MM.1S (cell line): ENCODE measurements around the gene NUP188.

ENCODE experiments used
- DNase-seq: peaks from one replicate; pipeline ENCODE4 v3.0.0-alpha.2; 2015
- H2AFZ ChIP-seq: fragments of 300-600 bp; sonication (generic); 2 replicates; pipeline ENCODE4 v1.6.0; 2016; ENCODE audit warnings: antibody characterized with exemption, low read length
- H3F3A ChIP-seq: fragments of 300-600 bp; sonication (generic); 2 replicates; pipeline ENCODE4 v1.6.1; 2016; ENCODE audit warnings: mild to moderate bottlenecking, antibody characterized with exemption, low read length, moderate library complexity, mixed read lengths; ENCODE audit not compliant: insufficient read depth
- H3K27ac ChIP-seq: fragments of 300-600 bp; sonication (generic); 2 replicates; pipeline ENCODE4 v1.5.1; 2016; ENCODE audit warnings: mild to moderate bottlenecking, low read length
- H3K27me3 ChIP-seq: fragments of 300-600 bp; sonication (generic); replicated peaks from 2 replicates; pipeline ENCODE4 v1.6.0; 2016; ENCODE audit warnings: low read length; ENCODE audit not compliant: insufficient read depth
- H3K36me3 ChIP-seq: fragments of 300-600 bp; sonication (generic); replicated peaks from 2 replicates; pipeline ENCODE4 v1.6.1; 2016; ENCODE audit warnings: mild to moderate bottlenecking, low read length, mixed read lengths; ENCODE audit not compliant: insufficient read depth
- H3K4me1 ChIP-seq: fragments of 300-600 bp; sonication (generic); 2 replicates; pipeline ENCODE4 v1.6.1; 2016; ENCODE audit warnings: low read length, mixed read lengths
- H3K4me2 ChIP-seq: fragments of 300-600 bp; sonication (generic); 2 replicates; pipeline ENCODE4 v1.6.0; 2016; ENCODE audit warnings: low read depth, low read length
- H3K4me3 ChIP-seq: fragments of 300-600 bp; sonication (generic); 2 replicates; pipeline ENCODE4 v1.5.1; 2016; ENCODE audit warnings: low read length, mixed read lengths
- H3K79me2 ChIP-seq: fragments of 300-600 bp; sonication (generic); 2 replicates; pipeline ENCODE4 v1.6.1; 2016; ENCODE audit warnings: mixed run types, low read length, mixed read lengths
- H3K9ac ChIP-seq: fragments of 300-600 bp; sonication (generic); 2 replicates; pipeline ENCODE4 v1.6.1; 2016; ENCODE audit warnings: low read length, mixed read lengths
- H3K9me2 ChIP-seq: fragments of 300-600 bp; sonication (generic); replicated peaks from 2 replicates; pipeline ENCODE4 v1.6.1; 2016; ENCODE audit warnings: mild to moderate bottlenecking, low read length, mixed read lengths; ENCODE audit not compliant: insufficient read depth
- H3K9me3 ChIP-seq: fragments of 300-600 bp; sonication (generic); replicated peaks from 2 replicates; pipeline ENCODE4 v1.6.1; 2016; ENCODE audit warnings: mild to moderate bottlenecking, low read length, mixed read lengths; ENCODE audit not compliant: insufficient read depth
- H4K20me1 ChIP-seq: fragments of 300-600 bp; sonication (generic); 2 replicates; pipeline ENCODE4 v1.6.1; 2016; ENCODE audit warnings: mild to moderate bottlenecking, low read length, moderate library complexity, mixed read lengths; ENCODE audit not compliant: insufficient read depth
- EZH2 ChIP-seq: fragments of 300-600 bp; sonication (generic); optimal IDR thresholded peaks from 2 replicates; pipeline ENCODE3; 2017; ENCODE audit warnings: low read depth, mild to moderate bottlenecking, antibody characterized with exemption, low read length, mixed read lengths
- EZH2phosphoT487 ChIP-seq: fragments of 300-600 bp; sonication (generic); IDR thresholded peaks from 2 replicates; pipeline ENCODE4 v1.6.1; 2018; ENCODE audit warnings: antibody characterized with exemption, low read length
- TF ChIP-seq, protein P1 (sequence below): fragments of 300-600 bp; sonication (generic); IDR thresholded peaks from 2 replicates; pipeline ENCODE4 v1.5.1; 2016; ENCODE audit warnings: antibody characterized with exemption, low read length, mixed read lengths

NUP188 gene

DNA sequence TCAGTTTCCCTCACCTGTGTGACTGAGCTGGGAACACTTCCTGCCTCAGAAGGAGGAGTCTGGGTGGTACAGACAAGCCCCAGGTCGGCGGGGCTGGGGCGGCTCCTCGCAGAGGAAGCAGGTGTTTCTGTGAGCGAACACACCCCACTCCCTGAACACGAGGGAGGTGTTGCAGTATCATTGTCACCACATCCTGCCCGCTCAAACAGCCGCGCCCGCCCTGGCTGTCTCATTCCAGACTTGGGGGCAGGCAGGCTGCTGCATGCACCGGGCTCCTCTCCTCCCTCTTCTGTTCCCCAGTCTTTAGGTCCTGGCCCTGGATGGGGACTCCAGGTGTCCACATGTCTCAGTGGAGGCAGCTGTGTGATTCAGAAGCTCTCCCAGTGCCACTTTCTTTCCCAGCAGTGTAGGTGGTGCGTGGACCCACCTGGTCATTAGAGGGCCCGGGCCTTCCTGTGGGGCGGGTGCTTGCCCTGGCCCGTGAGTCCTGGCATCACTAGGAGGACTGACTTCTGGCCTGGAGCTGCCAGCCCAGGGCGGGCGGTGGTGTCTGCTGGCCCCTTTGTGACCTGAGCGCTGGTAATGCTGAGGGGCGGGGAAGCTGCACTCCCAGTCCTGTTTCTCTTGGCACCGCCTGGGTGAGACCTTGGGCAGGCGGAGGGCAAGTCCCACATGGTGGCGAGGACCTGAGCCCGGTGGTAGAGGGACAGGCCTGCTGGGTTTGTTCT lies 45.0 kb upstream of the NUP188 start:
- no peaks in the 10 kb centered on the region for H3K36me3 ChIP-seq
- H3K9me3 ChIP-seq = no peaks in the 10 kb centered on the region
- peak overlapping the region; percentile 35; the same call in 1 of the 2 replicates for H3K9ac ChIP-seq
- H3F3A ChIP-seq = peaks cover 5% of the 10 kb centered on the region
- peak; percentile 83 for DNase-seq
- H3K4me1 ChIP-seq = peaks cover 35% of the 10 kb centered on the region
- TF ChIP-seq, protein P1, sequence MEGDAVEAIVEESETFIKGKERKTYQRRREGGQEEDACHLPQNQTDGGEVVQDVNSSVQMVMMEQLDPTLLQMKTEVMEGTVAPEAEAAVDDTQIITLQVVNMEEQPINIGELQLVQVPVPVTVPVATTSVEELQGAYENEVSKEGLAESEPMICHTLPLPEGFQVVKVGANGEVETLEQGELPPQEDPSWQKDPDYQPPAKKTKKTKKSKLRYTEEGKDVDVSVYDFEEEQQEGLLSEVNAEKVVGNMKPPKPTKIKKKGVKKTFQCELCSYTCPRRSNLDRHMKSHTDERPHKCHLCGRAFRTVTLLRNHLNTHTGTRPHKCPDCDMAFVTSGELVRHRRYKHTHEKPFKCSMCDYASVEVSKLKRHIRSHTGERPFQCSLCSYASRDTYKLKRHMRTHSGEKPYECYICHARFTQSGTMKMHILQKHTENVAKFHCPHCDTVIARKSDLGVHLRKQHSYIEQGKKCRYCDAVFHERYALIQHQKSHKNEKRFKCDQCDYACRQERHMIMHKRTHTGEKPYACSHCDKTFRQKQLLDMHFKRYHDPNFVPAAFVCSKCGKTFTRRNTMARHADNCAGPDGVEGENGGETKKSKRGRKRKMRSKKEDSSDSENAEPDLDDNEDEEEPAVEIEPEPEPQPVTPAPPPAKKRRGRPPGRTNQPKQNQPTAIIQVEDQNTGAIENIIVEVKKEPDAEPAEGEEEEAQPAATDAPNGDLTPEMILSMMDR = no peak
- TF ChIP-seq EZH2 = no peak
- no peak for TF ChIP-seq EZH2phosphoT487
- no peaks in the 10 kb centered on the region for H3K9me2 ChIP-seq
- peak overlapping the region; percentile 23; the same call in 1 of the 2 replicates for H3K4me3 ChIP-seq
- H3K79me2 ChIP-seq = peaks cover 41% of the 10 kb centered on the region
- no peaks in the 10 kb centered on the region for H4K20me1 ChIP-seq
- H3K27me3 ChIP-seq = no peaks in the 10 kb centered on the region
- peak overlapping the region; percentile 55 for H2AFZ ChIP-seq
- peak overlapping the region; percentile 80 for H3K4me2 ChIP-seq
- H3K27ac ChIP-seq = peak overlapping the region; percentile 64; the same call in 1 of the 2 replicates

DNA sequence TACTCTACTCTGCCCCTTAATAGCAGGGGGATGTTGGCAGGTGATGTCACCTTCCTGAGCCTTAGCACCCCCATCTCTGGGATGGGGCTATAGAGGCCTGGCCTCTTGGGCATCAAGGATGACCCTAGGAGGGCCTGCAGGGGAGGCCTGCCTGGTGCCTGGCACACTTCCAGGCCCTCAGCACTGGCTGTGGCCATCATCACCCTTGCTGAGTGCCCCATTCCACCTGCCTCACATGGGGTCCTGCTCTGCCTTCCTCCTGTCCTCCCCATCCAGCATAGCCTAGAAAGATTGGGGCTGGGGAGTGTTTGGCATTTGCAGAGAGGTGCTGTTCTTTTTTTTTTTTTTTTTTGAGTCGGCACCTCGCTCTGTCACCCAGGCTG lies 44.4 kb upstream of the NUP188 start:
- peaks cover 41% of the 10 kb centered on the region for H3K79me2 ChIP-seq
- H3K9ac ChIP-seq = peak overlapping the region; percentile 35; the same call in 1 of the 2 replicates
- no peaks in the 10 kb centered on the region for H4K20me1 ChIP-seq
- no peak for DNase-seq
- peaks cover 35% of the 10 kb centered on the region for H3K4me1 ChIP-seq
- peak overlapping the region; percentile 64; the same call in 1 of the 2 replicates for H3K27ac ChIP-seq
- TF ChIP-seq EZH2phosphoT487 (no peak), EZH2 (no peak)
- TF ChIP-seq, protein P1 = no peak
- H3F3A ChIP-seq = peaks cover 5% of the 10 kb centered on the region
- H3K36me3 ChIP-seq = peaks cover 4% of the 10 kb centered on the region; the same call in 1 of the 2 replicates
- H3K9me3 ChIP-seq = no peaks in the 10 kb centered on the region
- H3K4me2 ChIP-seq = peak overlapping the region; percentile 80
- H2AFZ ChIP-seq = no peak overlapping the region
- no peaks in the 10 kb centered on the region for H3K9me2 ChIP-seq
- no peaks in the 10 kb centered on the region for H3K27me3 ChIP-seq
- no peak overlapping the region for H3K4me3 ChIP-seq

DNA sequence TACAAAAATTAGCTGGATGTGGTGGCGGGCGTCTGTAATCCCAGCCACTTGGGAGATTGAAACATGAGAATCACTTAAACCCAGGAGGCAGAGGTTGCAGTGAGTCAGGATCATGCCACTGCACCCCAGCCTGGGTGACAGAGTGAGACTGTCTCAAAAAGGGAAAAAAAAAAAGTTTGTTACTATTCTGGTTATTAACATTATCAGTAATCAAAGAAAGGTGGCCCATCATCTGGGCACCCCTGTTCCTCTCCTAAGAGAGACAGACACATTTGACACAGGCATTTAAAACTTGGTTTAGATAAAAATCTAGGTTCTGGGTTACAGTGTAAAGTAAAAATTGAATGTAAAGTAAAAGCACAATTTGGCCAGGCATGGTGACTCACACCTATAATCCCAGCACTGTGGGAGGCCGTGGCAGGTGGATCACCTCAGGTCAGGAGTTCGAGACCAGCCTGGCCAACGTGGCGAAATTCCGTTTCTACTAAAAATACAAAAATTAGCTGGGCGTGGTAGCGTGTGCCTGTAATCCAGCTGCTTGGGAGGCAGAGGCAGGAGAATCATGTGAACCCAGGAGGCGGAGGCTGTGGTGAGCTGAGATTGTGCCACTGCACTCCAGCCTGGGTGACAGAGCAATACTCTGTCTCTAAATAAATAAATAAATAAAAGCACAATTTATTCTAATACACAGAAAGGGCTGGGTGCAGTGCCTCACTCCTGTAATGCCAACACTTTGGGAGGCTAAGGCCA lies 43.5 kb upstream of the NUP188 start:
- peaks cover 6% of the 10 kb centered on the region; the same call in 1 of the 2 replicates for H3K36me3 ChIP-seq
- no peak for DNase-seq
- no peak overlapping the region for H3K27ac ChIP-seq
- no peaks in the 10 kb centered on the region for H3K9me2 ChIP-seq
- TF ChIP-seq EZH2 (no peak), EZH2phosphoT487 (no peak)
- TF ChIP-seq, protein P1 = no peak
- peaks cover 5% of the 10 kb centered on the region for H3F3A ChIP-seq
- H3K9me3 ChIP-seq = no peaks in the 10 kb centered on the region
- H2AFZ ChIP-seq = no peak overlapping the region
- H3K9ac ChIP-seq = no peak overlapping the region
- H3K4me1 ChIP-seq = peaks cover 29% of the 10 kb centered on the region
- H3K27me3 ChIP-seq = no peaks in the 10 kb centered on the region
- H3K4me3 ChIP-seq = no peak overlapping the region
- no peaks in the 10 kb centered on the region for H4K20me1 ChIP-seq
- no peak overlapping the region for H3K4me2 ChIP-seq
- peaks cover 31% of the 10 kb centered on the region for H3K79me2 ChIP-seq
